ENCODE measurements around the gene ATP1B3. TPM values are rescaled to one million over a fixed set of nuclear protein-coding genes. Genes with fewer than 3 reads are reported as not detected.

Gene ATP1B3
- total RNA-seq, 2 donors from 2014 or later = 13.2 to 28.0 TPM

DNA sequence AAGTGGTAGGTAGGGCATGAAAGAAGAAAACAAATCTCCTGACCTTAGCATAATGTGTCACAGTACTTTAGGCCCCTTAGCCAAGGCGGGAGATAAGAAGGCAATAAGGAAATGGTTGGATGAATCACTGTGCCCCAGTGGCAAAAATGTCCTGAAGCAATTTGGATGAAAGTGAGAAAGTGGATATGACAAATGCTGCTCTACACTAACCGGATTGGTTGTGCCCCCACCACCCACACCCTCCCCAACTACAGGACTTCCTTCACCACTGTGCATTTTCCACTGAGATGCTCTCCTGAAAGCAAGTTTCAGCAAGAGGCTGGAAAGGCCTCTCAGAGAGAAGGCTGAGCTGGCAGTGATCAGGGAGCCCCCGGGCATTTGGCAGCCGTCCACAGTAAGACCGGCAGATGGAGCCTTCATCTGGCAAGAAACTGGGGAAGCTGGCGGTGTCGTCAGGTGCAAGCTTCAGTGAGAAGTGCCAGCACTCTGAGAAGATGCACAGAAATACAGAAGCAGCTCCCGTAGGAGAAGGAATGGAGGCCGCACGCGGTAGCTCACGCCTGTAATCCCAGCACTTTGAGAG lies 63.8 kb downstream of the ATP1B3 start:
- intact Hi-C loops (cut with DNase I) = no loop called here
- peak overlapping the region in 1 of 4 donors; percentile 14 for H3K27ac ChIP-seq
- no peaks in the 10 kb centered on the region for H3K9me3 ChIP-seq
- no peaks in the 10 kb centered on the region for H3K36me3 ChIP-seq (replicated peaks in 1 of 2; ENCODE audit: insufficient read depth in 1 of 2, low read depth in 2 of 2)
- H3K4me1 ChIP-seq = no peaks in the 10 kb centered on the region
- TF ChIP-seq, protein P1, sequence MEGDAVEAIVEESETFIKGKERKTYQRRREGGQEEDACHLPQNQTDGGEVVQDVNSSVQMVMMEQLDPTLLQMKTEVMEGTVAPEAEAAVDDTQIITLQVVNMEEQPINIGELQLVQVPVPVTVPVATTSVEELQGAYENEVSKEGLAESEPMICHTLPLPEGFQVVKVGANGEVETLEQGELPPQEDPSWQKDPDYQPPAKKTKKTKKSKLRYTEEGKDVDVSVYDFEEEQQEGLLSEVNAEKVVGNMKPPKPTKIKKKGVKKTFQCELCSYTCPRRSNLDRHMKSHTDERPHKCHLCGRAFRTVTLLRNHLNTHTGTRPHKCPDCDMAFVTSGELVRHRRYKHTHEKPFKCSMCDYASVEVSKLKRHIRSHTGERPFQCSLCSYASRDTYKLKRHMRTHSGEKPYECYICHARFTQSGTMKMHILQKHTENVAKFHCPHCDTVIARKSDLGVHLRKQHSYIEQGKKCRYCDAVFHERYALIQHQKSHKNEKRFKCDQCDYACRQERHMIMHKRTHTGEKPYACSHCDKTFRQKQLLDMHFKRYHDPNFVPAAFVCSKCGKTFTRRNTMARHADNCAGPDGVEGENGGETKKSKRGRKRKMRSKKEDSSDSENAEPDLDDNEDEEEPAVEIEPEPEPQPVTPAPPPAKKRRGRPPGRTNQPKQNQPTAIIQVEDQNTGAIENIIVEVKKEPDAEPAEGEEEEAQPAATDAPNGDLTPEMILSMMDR (IDR thresholded peaks at IDR 0.05) = no peak
- no peak for TF ChIP-seq POLR2A (IDR thresholded peaks at IDR 0.05)
- DNase-seq = peak in 3 of 4 donors; percentile 15 to 40 (median 40)
- 55 to 60% methylated on average over 12 of the region's 12 CpGs for WGBS, 2 donors
- no peaks in the 10 kb centered on the region for H3K27me3 ChIP-seq
- no peak overlapping the region for H3K4me3 ChIP-seq
- peak; percentile 35 for ATAC-seq

DNA sequence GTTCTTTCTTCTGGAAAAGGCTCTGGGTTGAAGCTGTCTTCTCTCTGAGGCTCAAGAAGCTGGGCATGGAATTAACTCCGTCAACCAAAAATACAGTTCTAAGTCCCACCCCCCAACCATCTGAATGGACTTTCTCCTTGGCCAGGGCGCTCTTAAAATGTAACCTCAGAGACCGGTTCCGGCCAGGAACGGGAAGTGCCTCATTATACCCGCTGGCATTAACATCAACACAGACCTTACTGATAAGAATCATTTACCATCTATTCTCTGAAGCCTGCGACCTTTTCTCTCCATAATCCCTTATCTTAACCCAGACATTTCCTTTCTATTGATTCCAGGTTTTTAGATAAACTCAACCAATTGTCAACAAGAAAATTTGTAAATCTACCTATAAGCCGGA lies 64.7 kb downstream of the ATP1B3 start:
- no peak for ATAC-seq
- Histone ChIP-seq H3K27me3 (no peaks in the 10 kb centered on the region), H3K27ac (no peak overlapping the region), H3K4me3 (no peak overlapping the region), H3K36me3 (replicated peaks in 1 of 2; ENCODE audit: insufficient read depth in 1 of 2, low read depth in 2 of 2) (no peaks in the 10 kb centered on the region), H3K9me3 (no peaks in the 10 kb centered on the region), H3K4me1 (no peaks in the 10 kb centered on the region)
- no peak for DNase-seq
- 47 to 55% methylated on average over 8 of the region's 8 CpGs for WGBS, 2 donors
- TF ChIP-seq, protein P1 (IDR thresholded peaks at IDR 0.05) = no peak
- no peak for TF ChIP-seq POLR2A (IDR thresholded peaks at IDR 0.05)
- intact Hi-C loops (cut with DNase I) = no loop called here

DNA sequence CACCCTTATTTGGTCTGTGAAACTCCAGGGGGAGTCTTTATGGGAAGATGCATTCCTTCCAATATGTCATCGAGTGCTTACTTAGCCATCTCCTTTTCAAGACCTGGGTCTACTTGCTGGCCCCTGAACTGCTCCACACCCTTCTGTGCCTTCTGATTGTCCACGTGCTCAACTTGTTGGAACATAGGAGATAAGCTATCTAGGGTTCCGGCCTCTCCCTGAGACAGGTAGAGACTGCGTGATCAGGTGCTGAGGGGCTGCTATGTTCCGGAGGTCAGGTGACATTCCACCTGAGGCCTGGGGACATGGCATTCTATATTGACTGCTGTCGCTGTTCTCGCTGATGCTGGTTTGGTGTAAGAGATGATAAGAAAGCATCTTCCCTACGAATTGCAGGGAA lies 65.6 kb downstream of the ATP1B3 start:
- Histone ChIP-seq H3K4me1 (no peaks in the 10 kb centered on the region), H3K4me3 (no peak overlapping the region), H3K27me3 (no peaks in the 10 kb centered on the region), H3K27ac (no peak overlapping the region), H3K36me3 (replicated peaks in 1 of 2; ENCODE audit: insufficient read depth in 1 of 2, low read depth in 2 of 2) (no peaks in the 10 kb centered on the region), H3K9me3 (no peaks in the 10 kb centered on the region)
- no peak for TF ChIP-seq POLR2A (IDR thresholded peaks at IDR 0.05)
- TF ChIP-seq, protein P1 (IDR thresholded peaks at IDR 0.05) = no peak
- 82 to 88% methylated on average over 8 of the region's 8 CpGs for WGBS, 2 donors
- intact Hi-C loops (cut with DNase I) = no loop called here
- DNase-seq (no peak), ATAC-seq (no peak)

DNA sequence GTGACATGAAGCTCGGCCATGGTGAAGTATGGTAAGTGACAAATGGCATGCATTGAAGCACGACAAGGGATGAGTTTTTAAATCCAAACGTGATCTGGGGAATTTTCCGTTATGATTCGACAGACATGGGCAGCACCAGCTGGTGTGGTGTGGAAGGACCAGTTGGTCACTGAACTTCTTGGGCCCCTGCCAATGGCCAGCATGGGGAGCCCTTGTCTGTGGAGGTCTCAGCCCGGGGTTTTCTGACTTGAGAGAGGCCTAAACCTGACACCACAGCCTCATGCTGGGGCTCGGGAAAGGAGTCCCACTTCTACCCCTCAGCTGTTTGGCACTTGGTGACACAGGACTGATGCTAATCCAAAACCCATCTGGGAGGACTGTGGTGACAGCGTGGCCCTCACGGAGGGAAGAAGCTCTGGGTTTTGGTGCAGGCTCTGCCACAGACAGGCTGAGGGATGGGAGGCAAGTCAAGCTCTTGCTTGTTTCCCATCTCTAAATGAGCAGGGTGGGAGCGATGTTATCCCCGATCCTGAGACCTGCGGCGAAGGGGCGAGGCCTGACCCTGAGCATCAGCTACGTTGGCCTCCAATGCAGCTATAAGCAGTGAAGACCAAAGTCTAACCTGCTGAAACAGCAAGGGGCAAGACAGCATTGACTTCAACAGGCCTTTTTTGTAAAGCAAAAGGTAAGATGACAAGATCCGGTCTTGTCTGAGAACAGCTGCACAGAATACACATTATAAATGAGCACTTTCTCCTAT lies 69.5 kb downstream of the ATP1B3 start:
- ATAC-seq (no peak), DNase-seq (no peak)
- 92 to 93% methylated on average over 14 to 16 of the region's 16 CpGs for WGBS, 2 donors
- Histone ChIP-seq H3K36me3 (replicated peaks in 1 of 2; ENCODE audit: insufficient read depth in 1 of 2, low read depth in 2 of 2) (no peaks in the 10 kb centered on the region), H3K27me3 (no peaks in the 10 kb centered on the region), H3K27ac (no peak overlapping the region), H3K9me3 (no peaks in the 10 kb centered on the region), H3K4me3 (no peak overlapping the region), H3K4me1 (no peaks in the 10 kb centered on the region)
- intact Hi-C loops (cut with DNase I) = no loop called here
- TF ChIP-seq, protein P1 (IDR thresholded peaks at IDR 0.05) = no peak
- no peak for TF ChIP-seq POLR2A (IDR thresholded peaks at IDR 0.05)
